ENCODE data around the gene ARSA.
A peak's percentile ranks its signal among the peaks of the same experiment; 100 is the strongest.

Gene ARSA

DNA sequence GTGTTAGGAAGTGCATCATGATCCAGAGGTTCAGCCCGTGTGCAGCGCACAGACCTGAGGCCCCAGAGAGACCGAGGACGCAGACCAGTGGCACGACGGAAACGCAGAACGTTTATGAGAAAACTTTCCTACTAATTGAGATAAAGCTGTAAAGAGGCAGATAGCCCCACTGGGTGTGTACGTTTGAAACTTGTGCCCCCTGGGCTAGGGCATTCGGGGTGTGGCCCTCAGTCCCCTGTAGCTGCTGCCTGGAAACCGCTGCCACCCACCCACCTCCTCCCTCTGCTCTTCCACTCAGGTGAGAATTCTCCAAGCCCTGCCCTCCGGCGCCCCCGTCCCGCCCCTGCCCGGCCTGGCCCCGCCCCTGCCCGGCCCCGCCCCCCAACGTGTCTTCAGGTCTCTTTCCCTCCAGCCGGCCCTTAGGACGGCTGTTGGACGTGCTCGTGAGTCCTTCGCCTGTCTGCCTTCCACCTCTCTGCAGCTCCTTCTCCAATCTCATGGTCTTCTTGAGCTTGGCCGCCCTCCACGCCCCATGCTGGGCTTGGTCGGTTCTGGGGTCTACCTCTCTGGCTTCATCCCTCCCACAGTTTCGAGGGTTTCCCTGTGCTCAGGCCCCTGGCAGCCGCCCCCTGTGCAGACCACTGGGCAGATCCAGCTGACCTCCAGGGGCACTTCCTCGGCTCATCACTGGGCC lies 15.3 kb downstream of the ARSA start (continued):
- TF ChIP-seq, protein P1, sequence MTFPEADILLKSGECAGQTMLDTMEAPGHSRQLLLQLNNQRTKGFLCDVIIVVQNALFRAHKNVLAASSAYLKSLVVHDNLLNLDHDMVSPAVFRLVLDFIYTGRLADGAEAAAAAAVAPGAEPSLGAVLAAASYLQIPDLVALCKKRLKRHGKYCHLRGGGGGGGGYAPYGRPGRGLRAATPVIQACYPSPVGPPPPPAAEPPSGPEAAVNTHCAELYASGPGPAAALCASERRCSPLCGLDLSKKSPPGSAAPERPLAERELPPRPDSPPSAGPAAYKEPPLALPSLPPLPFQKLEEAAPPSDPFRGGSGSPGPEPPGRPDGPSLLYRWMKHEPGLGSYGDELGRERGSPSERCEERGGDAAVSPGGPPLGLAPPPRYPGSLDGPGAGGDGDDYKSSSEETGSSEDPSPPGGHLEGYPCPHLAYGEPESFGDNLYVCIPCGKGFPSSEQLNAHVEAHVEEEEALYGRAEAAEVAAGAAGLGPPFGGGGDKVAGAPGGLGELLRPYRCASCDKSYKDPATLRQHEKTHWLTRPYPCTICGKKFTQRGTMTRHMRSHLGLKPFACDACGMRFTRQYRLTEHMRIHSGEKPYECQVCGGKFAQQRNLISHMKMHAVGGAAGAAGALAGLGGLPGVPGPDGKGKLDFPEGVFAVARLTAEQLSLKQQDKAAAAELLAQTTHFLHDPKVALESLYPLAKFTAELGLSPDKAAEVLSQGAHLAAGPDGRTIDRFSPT (tag by site-specific recombination; IDR thresholded peaks at IDR 0.05) = no peak
- TF ChIP-seq ZNF184 (tag by site-specific recombination; IDR thresholded peaks at IDR 0.05) = no peak
- no peak for TF ChIP-seq KLF16 (tag by site-specific recombination; IDR thresholded peaks at IDR 0.05)
- TF ChIP-seq ZNF610 (tag by site-specific recombination; IDR thresholded peaks at IDR 0.05; ENCODE audit: borderline replicate concordance) = no peak
- no peak for TF ChIP-seq ZNF157 (tag by site-specific recombination; IDR thresholded peaks at IDR 0.05)
- TF ChIP-seq KLF1 (tag by site-specific recombination; IDR thresholded peaks at IDR 0.05) = peak; percentile 92
- TF ChIP-seq ZFHX2 (tag by site-specific recombination; conservative IDR thresholded peaks at IDR 0.05) = 0 out of 2 replicates have a peak, but pooled peaks have one; percentile 15
- TF ChIP-seq ZNF660 (tag by site-specific recombination; IDR thresholded peaks at IDR 0.05) = no peak
- no peak for TF ChIP-seq ZNF274 (IDR thresholded peaks at IDR 0.05; ENCODE audit: low read length)
- TF ChIP-seq ZNF274 (tag by site-specific recombination; IDR thresholded peaks at IDR 0.05; ENCODE audit: borderline replicate concordance) = no peak
- no peak for TF ChIP-seq OVOL3 (tag by site-specific recombination; IDR thresholded peaks at IDR 0.05)
- peak; percentile 24; the same call in 1 of the 2 replicates for TF ChIP-seq KLF8 (tag by site-specific recombination; IDR thresholded peaks at IDR 0.05)
- 0 out of 2 replicates have a peak, but pooled peaks have one; percentile 26 for TF ChIP-seq GLIS2 (tag by site-specific recombination; IDR thresholded peaks at IDR 0.05)
- no peak for TF ChIP-seq ZNF555 (tag by site-specific recombination; conservative IDR thresholded peaks at IDR 0.05)
- 0 out of 2 replicates have a peak, but pooled peaks have one; percentile 3 for TF ChIP-seq SP3 (tag by site-specific recombination; IDR thresholded peaks at IDR 0.05)
- TF ChIP-seq ZNF350 (tag by site-specific recombination; IDR thresholded peaks at IDR 0.05) = no peak
- TF ChIP-seq ZNF426 (tag by site-specific recombination; IDR thresholded peaks at IDR 0.05) = no peak
- no peak for TF ChIP-seq ZNF521 (tag by site-specific recombination; IDR thresholded peaks at IDR 0.05)
- TF ChIP-seq ZFP69B (tag by site-specific recombination; IDR thresholded peaks at IDR 0.05) = no peak
- TF ChIP-seq KLF9 (tag by site-specific recombination; IDR thresholded peaks at IDR 0.05; ENCODE audit: low read depth) = peak; percentile 45; the same call in 1 of the 2 replicates
- TF ChIP-seq ZNF677 (tag by site-specific recombination; IDR thresholded peaks at IDR 0.05) = no peak
- no peak for TF ChIP-seq ZNF707 (tag by site-specific recombination; IDR thresholded peaks at IDR 0.05)
- TF ChIP-seq ZNF214 (tag by site-specific recombination; IDR thresholded peaks at IDR 0.05; ENCODE audit: borderline replicate concordance) = no peak
- TF ChIP-seq GLI4 (tag by site-specific recombination; IDR thresholded peaks at IDR 0.05) = no peak
- TF ChIP-seq, protein P2, sequence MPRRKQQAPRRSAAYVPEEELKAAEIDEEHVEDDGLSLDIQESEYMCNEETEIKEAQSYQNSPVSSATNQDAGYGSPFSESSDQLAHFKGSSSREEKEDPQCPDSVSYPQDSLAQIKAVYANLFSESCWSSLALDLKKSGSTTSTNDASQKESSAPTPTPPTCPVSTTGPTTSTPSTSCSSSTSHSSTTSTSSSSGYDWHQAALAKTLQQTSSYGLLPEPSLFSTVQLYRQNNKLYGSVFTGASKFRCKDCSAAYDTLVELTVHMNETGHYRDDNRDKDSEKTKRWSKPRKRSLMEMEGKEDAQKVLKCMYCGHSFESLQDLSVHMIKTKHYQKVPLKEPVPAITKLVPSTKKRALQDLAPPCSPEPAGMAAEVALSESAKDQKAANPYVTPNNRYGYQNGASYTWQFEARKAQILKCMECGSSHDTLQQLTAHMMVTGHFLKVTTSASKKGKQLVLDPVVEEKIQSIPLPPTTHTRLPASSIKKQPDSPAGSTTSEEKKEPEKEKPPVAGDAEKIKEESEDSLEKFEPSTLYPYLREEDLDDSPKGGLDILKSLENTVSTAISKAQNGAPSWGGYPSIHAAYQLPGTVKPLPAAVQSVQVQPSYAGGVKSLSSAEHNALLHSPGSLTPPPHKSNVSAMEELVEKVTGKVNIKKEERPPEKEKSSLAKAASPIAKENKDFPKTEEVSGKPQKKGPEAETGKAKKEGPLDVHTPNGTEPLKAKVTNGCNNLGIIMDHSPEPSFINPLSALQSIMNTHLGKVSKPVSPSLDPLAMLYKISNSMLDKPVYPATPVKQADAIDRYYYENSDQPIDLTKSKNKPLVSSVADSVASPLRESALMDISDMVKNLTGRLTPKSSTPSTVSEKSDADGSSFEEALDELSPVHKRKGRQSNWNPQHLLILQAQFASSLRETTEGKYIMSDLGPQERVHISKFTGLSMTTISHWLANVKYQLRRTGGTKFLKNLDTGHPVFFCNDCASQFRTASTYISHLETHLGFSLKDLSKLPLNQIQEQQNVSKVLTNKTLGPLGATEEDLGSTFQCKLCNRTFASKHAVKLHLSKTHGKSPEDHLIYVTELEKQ (tag by site-specific recombination; IDR thresholded peaks at IDR 0.05; ENCODE audit: borderline replicate concordance) = no peak
- TF ChIP-seq, protein P3, sequence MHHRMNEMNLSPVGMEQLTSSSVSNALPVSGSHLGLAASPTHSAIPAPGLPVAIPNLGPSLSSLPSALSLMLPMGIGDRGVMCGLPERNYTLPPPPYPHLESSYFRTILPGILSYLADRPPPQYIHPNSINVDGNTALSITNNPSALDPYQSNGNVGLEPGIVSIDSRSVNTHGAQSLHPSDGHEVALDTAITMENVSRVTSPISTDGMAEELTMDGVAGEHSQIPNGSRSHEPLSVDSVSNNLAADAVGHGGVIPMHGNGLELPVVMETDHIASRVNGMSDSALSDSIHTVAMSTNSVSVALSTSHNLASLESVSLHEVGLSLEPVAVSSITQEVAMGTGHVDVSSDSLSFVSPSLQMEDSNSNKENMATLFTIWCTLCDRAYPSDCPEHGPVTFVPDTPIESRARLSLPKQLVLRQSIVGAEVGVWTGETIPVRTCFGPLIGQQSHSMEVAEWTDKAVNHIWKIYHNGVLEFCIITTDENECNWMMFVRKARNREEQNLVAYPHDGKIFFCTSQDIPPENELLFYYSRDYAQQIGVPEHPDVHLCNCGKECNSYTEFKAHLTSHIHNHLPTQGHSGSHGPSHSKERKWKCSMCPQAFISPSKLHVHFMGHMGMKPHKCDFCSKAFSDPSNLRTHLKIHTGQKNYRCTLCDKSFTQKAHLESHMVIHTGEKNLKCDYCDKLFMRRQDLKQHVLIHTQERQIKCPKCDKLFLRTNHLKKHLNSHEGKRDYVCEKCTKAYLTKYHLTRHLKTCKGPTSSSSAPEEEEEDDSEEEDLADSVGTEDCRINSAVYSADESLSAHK (tag by site-specific recombination; IDR thresholded peaks at IDR 0.05) = peak; percentile 89
- peak; percentile 62 for TF ChIP-seq ZNF600 (tag by site-specific recombination; IDR thresholded peaks at IDR 0.05)
- TF ChIP-seq HOXD13 (CRISPR knock-in tag; IDR thresholded peaks at IDR 0.05; ENCODE audit: borderline replicate concordance) = no peak
- TF ChIP-seq, protein P4, sequence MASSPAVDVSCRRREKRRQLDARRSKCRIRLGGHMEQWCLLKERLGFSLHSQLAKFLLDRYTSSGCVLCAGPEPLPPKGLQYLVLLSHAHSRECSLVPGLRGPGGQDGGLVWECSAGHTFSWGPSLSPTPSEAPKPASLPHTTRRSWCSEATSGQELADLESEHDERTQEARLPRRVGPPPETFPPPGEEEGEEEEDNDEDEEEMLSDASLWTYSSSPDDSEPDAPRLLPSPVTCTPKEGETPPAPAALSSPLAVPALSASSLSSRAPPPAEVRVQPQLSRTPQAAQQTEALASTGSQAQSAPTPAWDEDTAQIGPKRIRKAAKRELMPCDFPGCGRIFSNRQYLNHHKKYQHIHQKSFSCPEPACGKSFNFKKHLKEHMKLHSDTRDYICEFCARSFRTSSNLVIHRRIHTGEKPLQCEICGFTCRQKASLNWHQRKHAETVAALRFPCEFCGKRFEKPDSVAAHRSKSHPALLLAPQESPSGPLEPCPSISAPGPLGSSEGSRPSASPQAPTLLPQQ (tag by site-specific recombination; IDR thresholded peaks at IDR 0.05) = no peak
- TF ChIP-seq ZNF169 (tag by site-specific recombination; IDR thresholded peaks at IDR 0.05) = no peak
- no peak for TF ChIP-seq ZNF658 (tag by site-specific recombination; IDR thresholded peaks at IDR 0.05)
